ENCODE results near the gene RBL1.

DNA sequence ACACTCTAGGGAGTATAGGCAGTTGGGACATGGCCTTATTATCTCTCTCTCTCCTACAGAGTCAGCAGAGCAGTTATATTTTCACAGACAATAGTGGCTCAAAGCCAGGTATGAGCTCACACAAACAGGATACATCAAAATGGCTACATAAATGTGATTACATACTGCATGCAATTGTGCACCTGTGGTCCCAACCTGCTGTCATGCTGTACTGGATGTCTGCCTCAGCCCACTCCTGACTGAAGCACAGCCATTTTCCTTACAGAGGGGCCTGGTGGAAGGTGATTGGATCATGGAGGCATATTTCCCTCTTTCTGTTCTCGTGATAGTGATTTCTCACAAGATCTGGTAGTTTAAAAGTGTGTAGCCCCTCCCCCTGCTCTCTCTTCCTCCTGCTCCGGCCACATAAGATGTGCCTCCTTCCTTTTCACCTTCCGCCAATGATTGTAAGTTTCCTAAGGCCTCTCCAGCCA is 107.3 kb downstream of the RBL1 start:
- TF ChIP-seq POLR2A (IDR thresholded peaks at IDR 0.05) (no peak), EP300 (IDR thresholded peaks at IDR 0.05) (no peak)

Data from ovary (tissue), 1 donor.